C1 segment of cervical spinal cord (tissue), 14 donors: ENCODE measurements around the gene IQCM.
A peak's percentile ranks its signal among the peaks of the same experiment; 100 is the strongest.

Experiments used
- DNase-seq, 14 donors: peaks; one replicate each; lab custom pipeline; 2025; lab: John Stamatoyannopoulos, UW

Gene IQCM

DNA sequence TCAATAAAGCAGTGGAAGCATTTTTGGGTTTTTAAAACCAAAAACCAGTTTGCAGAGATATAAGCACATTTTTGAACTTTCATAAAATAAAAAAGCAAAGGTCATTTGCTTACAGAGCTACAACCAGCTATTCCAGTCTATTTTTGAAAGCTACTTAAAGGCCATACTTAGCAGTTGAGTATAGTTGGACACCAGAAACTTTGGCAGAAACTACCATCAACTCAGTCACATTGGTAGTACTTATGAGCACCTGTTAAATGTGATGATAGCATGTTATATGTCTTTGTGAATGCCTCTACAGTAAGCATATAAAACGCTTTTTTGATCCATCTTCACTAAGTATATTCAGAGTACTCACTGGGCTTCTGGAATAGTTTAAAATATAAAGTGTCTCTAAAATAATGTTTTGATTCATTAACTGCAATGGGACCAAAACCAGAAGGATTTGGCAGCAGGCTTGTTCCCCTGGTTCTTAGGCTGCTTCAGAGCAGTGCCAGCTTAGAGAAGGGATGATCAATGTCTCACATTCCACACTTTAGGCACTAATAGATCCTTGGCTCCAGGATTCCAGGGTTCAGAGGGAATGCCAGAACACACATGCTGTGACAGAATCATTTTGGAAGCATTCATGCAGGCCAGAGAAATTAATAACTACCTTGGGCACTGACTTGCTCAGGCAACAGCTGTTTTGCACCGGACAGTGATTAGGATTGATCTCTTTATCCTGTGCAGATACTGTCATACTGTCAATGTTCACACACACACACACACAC lies 103.9 kb downstream of the IQCM start:
- peak in 1 of 14 donors; percentile 0 for DNase-seq

- no peak for DNase-seq
Observed at GRCh38 chr4:149709640-149710039, 106.0 kb downstream of the IQCM start.

DNA sequence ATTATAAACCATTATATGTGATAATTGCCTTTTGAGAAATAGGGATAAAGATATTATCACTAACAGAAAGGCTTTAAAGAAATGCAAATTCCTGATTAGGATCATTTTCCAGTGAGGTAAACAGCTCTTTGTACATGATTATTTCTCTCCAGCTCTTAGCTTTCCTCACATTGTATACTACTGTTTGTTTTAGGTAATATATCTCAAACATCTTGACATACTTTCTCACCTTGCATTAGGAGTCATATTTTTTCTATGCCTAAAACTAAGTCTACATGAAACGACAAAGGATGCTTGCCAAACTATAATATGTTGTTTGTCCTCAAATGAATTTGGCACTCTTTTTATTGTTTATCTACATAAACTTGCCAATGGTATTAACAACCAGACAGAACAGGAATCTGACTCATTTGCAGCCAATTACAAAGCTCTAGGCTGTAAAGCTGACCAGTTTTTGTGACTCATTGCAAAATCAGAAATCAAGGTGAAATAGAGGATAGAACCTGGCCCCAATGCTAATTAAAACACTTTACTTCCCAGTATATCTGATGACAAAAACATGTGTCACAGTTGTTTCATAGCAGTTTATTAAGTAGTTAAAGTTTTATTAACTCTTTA lies 107.0 kb downstream of the IQCM start:
- DNase-seq = no peak

DNA sequence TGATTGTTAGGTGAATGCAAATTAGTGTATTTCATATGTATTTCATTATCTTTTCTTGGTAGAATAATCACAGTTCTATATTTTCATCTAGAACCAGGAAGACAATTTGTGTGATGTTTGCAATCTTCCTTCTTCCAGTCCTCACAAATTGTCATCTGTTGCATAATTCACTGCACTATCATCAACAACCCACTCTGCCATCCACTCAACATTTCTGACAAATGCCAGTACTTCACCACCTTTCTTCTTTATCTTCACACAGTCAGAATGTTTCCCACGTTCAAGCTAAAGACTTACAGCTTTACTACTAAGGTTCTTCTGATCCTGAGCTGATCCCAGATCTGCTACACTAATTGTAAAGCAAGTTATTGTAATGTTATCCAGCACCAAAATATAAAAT lies 107.8 kb downstream of the IQCM start:
- no peak for DNase-seq

- DNase-seq = no peak
Observed at GRCh38 chr4:149706942-149707341, 108.7 kb downstream of the IQCM start.

- no peak for DNase-seq
Observed at GRCh38 chr4:149702414-149703293, 113.0 kb downstream of the IQCM start.

GRCh38 chr4:149701435-149702156 lies 114.0 kb downstream of the IQCM start:
- no peak for DNase-seq

- no peak for DNase-seq
Observed at GRCh38 chr4:149700272-149700671, 115.4 kb downstream of the IQCM start.

DNA sequence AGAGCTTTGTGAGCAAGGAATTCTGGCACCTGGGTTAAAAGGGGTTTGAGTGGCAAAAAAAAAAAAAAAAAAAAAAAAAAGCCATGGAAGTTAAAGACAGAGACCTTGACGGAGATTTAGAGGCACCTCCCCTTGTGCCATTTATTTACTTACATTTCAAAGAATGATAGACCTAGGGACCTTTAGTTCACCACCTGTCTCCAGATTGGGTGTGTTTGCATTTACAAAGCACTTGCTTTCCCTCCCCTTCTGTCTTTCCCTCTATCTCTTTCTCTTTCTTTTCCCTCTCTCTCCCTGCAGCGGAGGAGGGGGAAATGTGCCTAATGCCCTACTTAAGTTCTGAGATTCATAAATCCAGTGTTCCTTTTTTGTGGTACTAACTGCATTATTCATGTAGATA lies 116.0 kb downstream of the IQCM start:
- no peak for DNase-seq

DNA sequence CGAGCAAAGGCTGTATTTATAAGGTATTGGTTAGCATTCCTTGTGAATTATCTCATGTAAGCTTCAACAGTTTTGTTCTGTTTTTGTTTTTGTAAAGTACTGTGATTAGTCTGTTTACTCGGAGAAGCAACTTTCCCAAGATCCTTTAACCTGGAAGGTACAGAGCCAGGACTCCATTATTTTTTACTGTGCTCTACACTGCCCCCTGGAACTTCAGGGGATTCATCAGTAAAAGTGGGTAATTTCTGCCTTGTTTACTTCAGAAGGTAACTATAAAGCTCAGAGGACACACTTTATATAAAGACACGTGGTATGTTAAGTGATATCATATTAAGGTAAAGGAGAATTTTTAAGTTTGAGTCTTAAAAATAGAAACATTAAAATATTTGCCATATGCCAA lies 124.9 kb downstream of the IQCM start:
- DNase-seq = no peak

- no peak for DNase-seq
Observed at GRCh38 chr4:149684516-149684915, 131.1 kb downstream of the IQCM start.

DNA sequence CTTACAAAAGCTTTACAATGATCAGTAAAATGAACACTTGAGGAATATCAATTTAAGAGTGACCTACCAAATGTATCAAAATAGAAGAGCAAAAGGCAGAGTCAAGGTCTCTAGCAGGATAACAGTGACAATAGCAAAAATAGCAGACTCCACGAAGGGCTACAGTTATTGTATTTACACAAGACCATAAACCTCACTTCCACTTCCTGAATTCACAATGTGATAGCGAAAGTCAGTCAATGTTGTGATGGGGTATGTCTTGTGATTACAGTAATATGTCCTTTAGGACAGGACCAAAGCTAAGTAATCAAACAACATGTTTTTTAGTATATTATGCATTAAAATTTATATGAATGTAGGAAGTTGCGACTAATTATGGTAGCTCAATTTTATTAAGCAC lies 139.6 kb downstream of the IQCM start:
- DNase-seq = no peak

GRCh38 chr4:149645790-149646189 lies 169.9 kb downstream of the IQCM start:
- DNase-seq = no peak

GRCh38 chr4:149638073-149638472 lies 177.6 kb downstream of the IQCM start:
- no peak for DNase-seq

DNA sequence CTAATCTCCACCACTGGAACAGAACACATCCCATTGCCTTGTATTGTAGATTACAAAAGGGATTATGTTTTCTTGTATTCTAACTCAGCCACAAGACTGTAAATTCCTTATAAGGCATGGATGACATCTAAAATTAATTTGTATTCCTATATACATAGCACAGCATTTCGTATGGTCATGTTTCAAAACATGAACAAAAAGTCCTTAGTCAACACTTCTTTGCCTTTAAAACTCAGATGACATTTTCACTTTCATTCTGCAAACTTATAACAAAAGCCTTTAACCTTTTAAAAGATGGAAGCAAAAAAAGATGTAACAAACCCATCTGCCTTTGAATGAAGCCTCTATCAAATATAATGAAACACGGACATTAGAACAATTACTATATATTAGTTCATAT lies 181.3 kb downstream of the IQCM start:
- no peak for DNase-seq

GRCh38 chr4:149631629-149632028 lies 184.0 kb downstream of the IQCM start:
- no peak for DNase-seq

DNA sequence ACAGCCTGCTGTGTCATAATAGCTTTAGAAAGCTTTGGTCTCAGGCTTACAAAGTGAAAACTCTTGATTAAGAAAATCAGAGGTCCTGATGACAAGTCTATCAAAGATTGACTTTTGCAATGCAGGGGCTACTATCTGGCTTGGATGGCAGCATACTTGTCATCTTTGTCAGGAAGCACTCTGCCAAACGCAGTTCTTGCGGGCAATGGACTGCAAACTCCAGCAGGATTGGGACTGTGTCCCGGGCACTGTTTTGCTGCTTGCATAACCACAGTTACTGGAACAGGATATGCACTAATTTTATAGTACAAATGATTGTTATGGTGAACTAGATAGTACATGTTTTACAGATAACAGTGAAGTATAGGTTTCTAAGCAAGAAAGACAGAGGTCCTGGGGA lies 185.6 kb downstream of the IQCM start:
- no peak for DNase-seq

- no peak for DNase-seq
Observed at GRCh38 chr4:149605601-149606378, 209.9 kb downstream of the IQCM start.

GRCh38 chr4:149604827-149605226 lies 210.8 kb downstream of the IQCM start:
- DNase-seq = no peak

DNA sequence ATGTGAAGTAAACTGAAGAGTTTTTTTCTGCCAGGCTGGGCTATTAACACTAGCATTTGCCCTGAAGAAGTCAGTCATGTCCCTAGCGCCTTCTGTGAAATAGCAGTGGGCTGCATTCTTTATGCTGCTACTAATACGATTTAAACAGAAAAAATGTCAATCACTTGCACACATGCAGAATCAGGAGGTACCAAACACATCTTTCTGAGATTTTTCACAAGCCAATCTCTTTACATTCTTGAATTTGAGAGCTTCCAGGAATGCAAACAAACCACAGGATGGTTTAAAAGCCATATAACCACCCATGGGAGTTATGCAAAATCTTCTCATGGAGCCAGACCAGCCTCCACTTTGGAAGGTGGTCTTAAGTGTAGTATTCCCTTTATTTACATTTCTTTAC lies 220.1 kb downstream of the IQCM start:
- no peak for DNase-seq

DNA sequence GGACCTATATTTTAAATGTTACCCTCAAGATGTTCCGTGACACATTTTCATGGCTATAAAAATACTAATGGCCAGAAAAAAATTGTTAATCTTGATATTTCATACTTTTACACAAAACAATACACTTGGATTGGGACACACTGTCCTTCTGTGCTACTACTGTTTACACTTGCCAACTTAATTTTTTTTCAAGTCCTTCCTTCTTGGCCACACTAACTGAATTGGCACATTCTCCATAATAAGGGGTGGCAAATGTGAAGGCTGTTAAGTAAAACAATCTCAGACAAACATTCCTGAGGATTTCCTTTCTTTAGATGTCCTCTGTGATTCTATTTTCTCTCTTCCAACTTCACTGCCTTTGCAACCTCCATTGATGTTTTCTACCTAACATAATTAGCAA lies 225.8 kb downstream of the IQCM start:
- no peak for DNase-seq
